ENCODE data around the gene HGFAC. TPM values are rescaled to one million over a fixed set of nuclear protein-coding genes. Genes with fewer than 3 reads are reported as not detected.
"Not testable (repeated sequence)": the region's sequence is repeated elsewhere in the genome, so short reads cannot be mapped to it uniquely, and the experiment has no call there.

Gene HGFAC
- total RNA-seq, 1 donor from 2014 or later: 0.48 TPM

- no peak for DNase-seq (ENCODE audit: low read depth)
These were observed 728 bp upstream of the HGFAC start for GRCh38 chr4:3440979-3441500.

GRCh38 chr4:3442460-3442958 is 741 bp downstream of the HGFAC start:
- no peak for DNase-seq (ENCODE audit: low read depth)

GRCh38 chr4:3442959-3443749 is 1.4 kb downstream of the HGFAC start:
- peak; percentile 40 for DNase-seq (ENCODE audit: low read depth)

GRCh38 chr4:3443750-3444309 is 2.1 kb downstream of the HGFAC start:
- no peak for DNase-seq (ENCODE audit: low read depth)

- DNase-seq (ENCODE audit: low read depth): no peak
These were observed 2.8 kb downstream of the HGFAC start for GRCh38 chr4:3444351-3445110.

GRCh38 chr4:3445111-3445820 is 3.5 kb downstream of the HGFAC start:
- no peak for DNase-seq (ENCODE audit: low read depth)

GRCh38 chr4:3445829-3446545 is 4.2 kb downstream of the HGFAC start:
- DNase-seq (ENCODE audit: low read depth): no peak

GRCh38 chr4:3446631-3447320 is 5.0 kb downstream of the HGFAC start:
- DNase-seq (ENCODE audit: low read depth): no peak

GRCh38 chr4:3447431-3448395 is 5.9 kb downstream of the HGFAC start:
- DNase-seq (ENCODE audit: low read depth): no peak

GRCh38 chr4:3449047-3449573 is 7.3 kb downstream of the HGFAC start:
- no peak for DNase-seq (ENCODE audit: low read depth)

GRCh38 chr4:3449574-3450534 is 8.1 kb downstream of the HGFAC start:
- no peak for DNase-seq (ENCODE audit: low read depth)

- no peak for DNase-seq (ENCODE audit: low read depth)
These were observed 8.9 kb downstream of the HGFAC start for GRCh38 chr4:3450643-3451042.

GRCh38 chr4:3451956-3452355 is 10.2 kb downstream of the HGFAC start:
- DNase-seq (ENCODE audit: low read depth): no peak

- DNase-seq (ENCODE audit: low read depth): no peak
These were observed 10.6 kb downstream of the HGFAC start for GRCh38 chr4:3452376-3452775.

GRCh38 chr4:3455596-3455995 is 13.8 kb downstream of the HGFAC start:
- not testable (repeated sequence) for DNase-seq (ENCODE audit: low read depth)

GRCh38 chr4:3458371-3458770 is 16.6 kb downstream of the HGFAC start:
- DNase-seq (ENCODE audit: low read depth): no peak

- not testable (repeated sequence) for DNase-seq (ENCODE audit: low read depth)
These were observed 17.4 kb downstream of the HGFAC start for GRCh38 chr4:3459156-3459555.
